Nephron (organoid): Measurements from ENCODE around the gene CD3G.
"Not testable (repeated sequence)": the region's sequence is repeated elsewhere in the genome, so short reads cannot be mapped to it uniquely, and the experiment has no call there.

ENCODE experiments used
- H3K27ac Mint-ChIP-seq, 3 experiments: 2 replicates each; pipeline ENCODE4 v1.8.0; 2020; ENCODE audit warnings: mixed read lengths in 3 of 3, mild to moderate bottlenecking in 2 of 3, moderate library complexity in 1 of 3
- H3K27me3 Mint-ChIP-seq: 2 replicates; pipeline ENCODE4 v1.8.0; 2021; ENCODE audit warnings: low read depth, mild to moderate bottlenecking, moderate library complexity, mixed read lengths
- H3K36me3 Mint-ChIP-seq: 2 replicates; pipeline ENCODE4 v1.8.0; 2020; ENCODE audit warnings: low read depth, mixed read lengths
- H3K4me1 Mint-ChIP-seq: 2 replicates; pipeline ENCODE4 v1.8.0; 2020; ENCODE audit warnings: mixed read lengths
- H3K4me3 Mint-ChIP-seq, 3 experiments: 2 replicates each; pipeline ENCODE4 v1.8.0; 2020; ENCODE audit warnings: mild to moderate bottlenecking in 3 of 3, mixed read lengths in 3 of 3, moderate library complexity in 2 of 3
- H3K9me3 Mint-ChIP-seq: 2 replicates; pipeline ENCODE4 v1.8.0; 2020; ENCODE audit warnings: mixed read lengths
- CTCF ChIP-seq, 3 experiments: fragments of 200-600 bp; sonication (generic); IDR thresholded peaks; one replicate each; pipeline ENCODE4 v1.5.0; 2021; ENCODE audit warnings: antibody characterized with exemption in 3 of 3; ENCODE audit not compliant: unreplicated experiment in 3 of 3

CD3G gene

GRCh38 chr11:118304568-118305248, 39.4 kb upstream of the CD3G start, which contains the start of gene CD3E:
Gene CD3E, plus strand, starts transcription at chr11:118304730. Its CDS starts 223 bp downstream, at chr11:118304953.
- Mint-ChIP-seq H3K4me1 (no peaks in the 10 kb centered on the region), H3K36me3 (no peaks in the 10 kb centered on the region), H3K27ac (no peak within 1 kb of the TSS), H3K4me3 (no peak within 1 kb of the TSS), H3K9me3 (no peaks in the 10 kb centered on the region), H3K27me3 (peaks cover 51% of the 10 kb centered on the region)
- no peak for TF ChIP-seq CTCF (IDR thresholded peaks at IDR 0.05; ENCODE audit: unreplicated experiment in 3 of 3)

- H3K27ac Mint-ChIP-seq = no peak overlapping the region
- no peaks in the 10 kb centered on the region for H3K9me3 Mint-ChIP-seq
- TF ChIP-seq CTCF (IDR thresholded peaks at IDR 0.05; ENCODE audit: unreplicated experiment in 3 of 3) = no peak
Observed at GRCh38 chr11:118305726-118306125, 38.4 kb upstream of the CD3G start.

GRCh38 chr11:118306556-118306955, 37.6 kb upstream of the CD3G start:
- TF ChIP-seq CTCF (IDR thresholded peaks at IDR 0.05; ENCODE audit: unreplicated experiment in 3 of 3) = no peak
- Mint-ChIP-seq H3K27ac (no peak overlapping the region), H3K27me3 (peaks cover 36% of the 10 kb centered on the region)

More at GRCh38 chr11:118305726-118306125, 38.4 kb upstream of the CD3G start:
- H3K36me3 Mint-ChIP-seq = no peaks in the 10 kb centered on the region
- H3K4me1 Mint-ChIP-seq = no peaks in the 10 kb centered on the region
- H3K27me3 Mint-ChIP-seq = peaks cover 44% of the 10 kb centered on the region
- H3K4me3 Mint-ChIP-seq = no peak overlapping the region

GRCh38 chr11:118308995-118309528, 35.1 kb upstream of the CD3G start:
- H3K4me3 Mint-ChIP-seq, H3K27ac Mint-ChIP-seq, H3K36me3 Mint-ChIP-seq, H3K4me1 Mint-ChIP-seq, H3K9me3 Mint-ChIP-seq: not testable (repeated sequence)
- H3K27me3 Mint-ChIP-seq = peaks cover 25% of the 10 kb centered on the region

More at GRCh38 chr11:118306556-118306955, 37.6 kb upstream of the CD3G start:
- Mint-ChIP-seq H3K4me1 (no peaks in the 10 kb centered on the region), H3K9me3 (no peaks in the 10 kb centered on the region), H3K4me3 (no peak overlapping the region), H3K36me3 (no peaks in the 10 kb centered on the region)

GRCh38 chr11:118310271-118310670, 33.9 kb upstream of the CD3G start:
- H3K36me3 Mint-ChIP-seq = no peaks in the 10 kb centered on the region
- no peak overlapping the region for H3K4me3 Mint-ChIP-seq
- H3K9me3 Mint-ChIP-seq = no peaks in the 10 kb centered on the region
- no peak for TF ChIP-seq CTCF (IDR thresholded peaks at IDR 0.05; ENCODE audit: unreplicated experiment in 3 of 3)
- H3K4me1 Mint-ChIP-seq = peaks cover 8% of the 10 kb centered on the region
- peaks cover 20% of the 10 kb centered on the region for H3K27me3 Mint-ChIP-seq
- no peak overlapping the region for H3K27ac Mint-ChIP-seq

- peaks cover 17% of the 10 kb centered on the region for H3K27me3 Mint-ChIP-seq
- H3K27ac Mint-ChIP-seq = no peak overlapping the region
- H3K4me3 Mint-ChIP-seq = no peak overlapping the region
Observed at GRCh38 chr11:118310781-118311485, 33.2 kb upstream of the CD3G start.

More at GRCh38 chr11:118310781-118311485, 33.2 kb upstream of the CD3G start:
- peaks cover 15% of the 10 kb centered on the region for H3K4me1 Mint-ChIP-seq
- H3K36me3 Mint-ChIP-seq = no peaks in the 10 kb centered on the region
- H3K9me3 Mint-ChIP-seq = no peaks in the 10 kb centered on the region
- TF ChIP-seq CTCF (IDR thresholded peaks at IDR 0.05; ENCODE audit: unreplicated experiment in 3 of 3) = no peak
